Measurements from ENCODE around the gene DYDC2. TPM values are rescaled to one million over a fixed set of nuclear protein-coding genes. Genes with fewer than 3 reads are reported as not detected.
"Not testable (repeated sequence)": the region's sequence is repeated elsewhere in the genome, so short reads cannot be mapped to it uniquely, and the experiment has no call there.

The DYDC2 gene
- total RNA-seq, 4 donors from 2014 or later: not detected

- DNase-seq (ENCODE audit: low spot score) (no peak), ATAC-seq (ENCODE audit: low FRiP score) (no peak)
- no peak for TF ChIP-seq CTCF (IDR thresholded peaks at IDR 0.05)
Observed at GRCh38 chr10:80344276-80344675, 12.3 kb upstream of the DYDC2 start.

- TF ChIP-seq CTCF (IDR thresholded peaks at IDR 0.05): no peak
- no peak for DNase-seq (ENCODE audit: low spot score)
- ATAC-seq (ENCODE audit: low FRiP score): no peak
Observed at GRCh38 chr10:80344912-80345311, 11.7 kb upstream of the DYDC2 start.

GRCh38 chr10:80350251-80350650 lies 6.3 kb upstream of the DYDC2 start:
- TF ChIP-seq CTCF (IDR thresholded peaks at IDR 0.05): no peak
- no peak for ATAC-seq (ENCODE audit: low FRiP score)
- no peak for DNase-seq (ENCODE audit: low spot score)

- TF ChIP-seq CTCF (IDR thresholded peaks at IDR 0.05): no peak
- DNase-seq (ENCODE audit: low spot score) (no peak), ATAC-seq (ENCODE audit: low FRiP score) (no peak)
Observed at GRCh38 chr10:80351220-80351619, 5.4 kb upstream of the DYDC2 start.

GRCh38 chr10:80356989-80357850 lies 639 bp downstream of the DYDC2 start:
- DNase-seq (ENCODE audit: low spot score) (no peak), ATAC-seq (ENCODE audit: low FRiP score) (no peak)
- TF ChIP-seq CTCF (IDR thresholded peaks at IDR 0.05): no peak

GRCh38 chr10:80357851-80358125 lies 1.2 kb downstream of the DYDC2 start:
- no peak for DNase-seq (ENCODE audit: low spot score)
- TF ChIP-seq CTCF (IDR thresholded peaks at IDR 0.05): no peak
- no peak for ATAC-seq (ENCODE audit: low FRiP score)

- not testable (repeated sequence) for DNase-seq (ENCODE audit: low spot score); ATAC-seq (ENCODE audit: low FRiP score)
Observed at GRCh38 chr10:80358925-80359324, 2.3 kb downstream of the DYDC2 start.

Data from omental fat pad (tissue), 4 donors.